ENCODE results near the gene PPP1R7.
"Not testable (repeated sequence)": the region's sequence is repeated elsewhere in the genome, so short reads cannot be mapped to it uniquely, and the experiment has no call there.

Gene PPP1R7

DNA sequence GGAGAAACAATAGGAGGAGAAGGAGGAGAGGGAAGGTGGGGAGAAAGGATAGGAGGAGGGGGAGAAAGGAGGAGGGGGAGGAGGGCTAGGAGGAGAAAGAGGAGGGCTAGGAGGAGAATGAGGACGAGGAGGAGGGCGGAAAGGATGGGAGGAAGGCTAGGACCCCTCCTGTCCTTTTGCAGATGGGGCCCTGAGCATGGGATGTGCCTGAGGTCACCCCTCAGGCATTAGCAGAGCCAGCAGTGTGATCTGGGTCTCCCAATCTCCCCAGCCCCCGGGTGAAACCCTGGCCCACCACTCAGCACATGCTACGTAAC, 37.6 kb downstream of the PPP1R7 start:
- peaks cover 15% of the 10 kb centered on the region; the same call in 1 of the 2 replicates for H3K4me1 ChIP-seq (ENCODE audit: control insufficient read depth, insufficient read depth, low read length)
- H3K9me3 ChIP-seq (ENCODE audit: control insufficient read depth, insufficient read depth, low read depth, low read length), result no peaks in the 10 kb centered on the region
- H3K9ac ChIP-seq (ENCODE audit: low read length), result no peak overlapping the region
- no peak overlapping the region for H3K4me3 ChIP-seq (ENCODE audit: low read depth, low read length)
- 0 out of 2 replicates have a peak, but pooled peaks cover under 1% of the 10 kb centered on the region for H3K36me3 ChIP-seq (ENCODE audit: control insufficient read depth, insufficient read depth, low read length)
- H3K27ac ChIP-seq (ENCODE audit: low read depth, low read length), result no peak overlapping the region
- no peaks in the 10 kb centered on the region for H3K27me3 ChIP-seq (ENCODE audit: control insufficient read depth, insufficient read depth, low read length)

GRCh38 chr2:241188361-241189092, 38.3 kb downstream of the PPP1R7 start, which contains the start of gene ANO7:
ANO7 (plus strand) TSS chr2:241188677; CDS start chr2:241190064, 1,387 bp downstream.
- Histone ChIP-seq H3K4me3 (ENCODE audit: low read depth, low read length) (no peak within 1 kb of the TSS), H3K9me3 (ENCODE audit: control insufficient read depth, insufficient read depth, low read depth, low read length) (no peaks in the 10 kb centered on the region), H3K27me3 (ENCODE audit: control insufficient read depth, insufficient read depth, low read length) (no peaks in the 10 kb centered on the region), H3K36me3 (ENCODE audit: control insufficient read depth, insufficient read depth, low read length) (no peaks in the 10 kb centered on the region), H3K9ac (ENCODE audit: low read length) (no peak within 1 kb of the TSS), H3K27ac (ENCODE audit: low read depth, low read length) (no peak within 1 kb of the TSS), H3K4me1 (ENCODE audit: control insufficient read depth, insufficient read depth, low read length) (peaks cover 15% of the 10 kb centered on the region; the same call in 1 of the 2 replicates)

DNA sequence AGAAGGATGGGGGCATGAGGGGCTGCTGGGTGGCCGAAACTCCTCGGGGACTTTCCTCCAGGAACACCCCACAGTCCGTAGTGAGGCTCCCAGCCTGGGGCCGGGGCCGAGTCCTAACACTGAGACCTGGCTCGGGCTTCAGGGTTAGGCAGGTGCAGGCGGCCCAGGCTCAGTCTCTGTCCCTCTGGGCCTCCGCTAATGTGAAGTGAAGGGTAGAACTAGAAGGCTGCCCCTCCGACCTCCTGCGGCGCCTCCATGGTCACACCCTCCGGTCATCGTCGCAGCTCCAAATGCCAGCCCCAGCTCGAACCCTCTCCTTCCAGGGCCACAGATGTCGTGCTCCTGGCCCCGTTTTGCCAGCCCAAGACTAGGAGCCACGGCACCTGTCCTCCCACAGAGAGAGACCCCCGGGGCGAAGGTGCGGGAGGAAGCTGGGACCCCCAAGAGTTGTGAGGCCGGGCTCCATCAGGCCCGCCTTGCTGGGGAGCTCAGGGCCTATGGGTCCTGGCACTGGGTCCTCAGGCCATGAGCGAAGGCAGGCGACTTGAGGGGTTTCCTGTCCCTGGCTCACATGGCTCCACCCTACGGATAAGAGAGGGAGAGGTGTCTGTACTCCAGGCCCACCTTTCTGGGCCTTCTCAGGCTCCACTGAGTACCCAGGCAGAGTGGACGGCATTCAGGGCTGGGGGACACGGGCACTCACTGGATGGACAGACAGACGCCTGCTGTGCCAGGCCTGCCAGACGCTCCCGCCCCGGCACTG, 39.0 kb downstream of the PPP1R7 start:
- no peaks in the 10 kb centered on the region for H3K9me3 ChIP-seq (ENCODE audit: control insufficient read depth, insufficient read depth, low read depth, low read length)
- peaks cover 15% of the 10 kb centered on the region; the same call in 1 of the 2 replicates for H3K4me1 ChIP-seq (ENCODE audit: control insufficient read depth, insufficient read depth, low read length)
- no peak overlapping the region for H3K27ac ChIP-seq (ENCODE audit: low read depth, low read length)
- H3K27me3 ChIP-seq (ENCODE audit: control insufficient read depth, insufficient read depth, low read length), result no peaks in the 10 kb centered on the region
- H3K9ac ChIP-seq (ENCODE audit: low read length), result no peak overlapping the region
- no peaks in the 10 kb centered on the region for H3K36me3 ChIP-seq (ENCODE audit: control insufficient read depth, insufficient read depth, low read length)
- no peak overlapping the region for H3K4me3 ChIP-seq (ENCODE audit: low read depth, low read length)

GRCh38 chr2:241189856-241190201, 39.6 kb downstream of the PPP1R7 start:
- H3K4me1 ChIP-seq (ENCODE audit: control insufficient read depth, insufficient read depth, low read length), result peaks cover 15% of the 10 kb centered on the region; the same call in 1 of the 2 replicates

GRCh38 chr2:241190291-241190981, 40.2 kb downstream of the PPP1R7 start:
- no peak overlapping the region for H3K27ac ChIP-seq (ENCODE audit: low read depth, low read length)
- H3K9ac ChIP-seq (ENCODE audit: low read length), result no peak overlapping the region
- no peaks in the 10 kb centered on the region for H3K36me3 ChIP-seq (ENCODE audit: control insufficient read depth, insufficient read depth, low read length)
- H3K4me3 ChIP-seq (ENCODE audit: low read depth, low read length), result no peak overlapping the region
- H3K4me1 ChIP-seq (ENCODE audit: control insufficient read depth, insufficient read depth, low read length), result peaks cover 15% of the 10 kb centered on the region; the same call in 1 of the 2 replicates
- no peaks in the 10 kb centered on the region for H3K9me3 ChIP-seq (ENCODE audit: control insufficient read depth, insufficient read depth, low read depth, low read length)
- no peaks in the 10 kb centered on the region for H3K27me3 ChIP-seq (ENCODE audit: control insufficient read depth, insufficient read depth, low read length)

More at GRCh38 chr2:241189856-241190201, 39.6 kb downstream of the PPP1R7 start:
- no peaks in the 10 kb centered on the region for H3K27me3 ChIP-seq (ENCODE audit: control insufficient read depth, insufficient read depth, low read length)
- no peak overlapping the region for H3K27ac ChIP-seq (ENCODE audit: low read depth, low read length)
- no peaks in the 10 kb centered on the region for H3K9me3 ChIP-seq (ENCODE audit: control insufficient read depth, insufficient read depth, low read depth, low read length)
- no peaks in the 10 kb centered on the region for H3K36me3 ChIP-seq (ENCODE audit: control insufficient read depth, insufficient read depth, low read length)
- H3K4me3 ChIP-seq (ENCODE audit: low read depth, low read length), result no peak overlapping the region
- H3K9ac ChIP-seq (ENCODE audit: low read length), result no peak overlapping the region

DNA sequence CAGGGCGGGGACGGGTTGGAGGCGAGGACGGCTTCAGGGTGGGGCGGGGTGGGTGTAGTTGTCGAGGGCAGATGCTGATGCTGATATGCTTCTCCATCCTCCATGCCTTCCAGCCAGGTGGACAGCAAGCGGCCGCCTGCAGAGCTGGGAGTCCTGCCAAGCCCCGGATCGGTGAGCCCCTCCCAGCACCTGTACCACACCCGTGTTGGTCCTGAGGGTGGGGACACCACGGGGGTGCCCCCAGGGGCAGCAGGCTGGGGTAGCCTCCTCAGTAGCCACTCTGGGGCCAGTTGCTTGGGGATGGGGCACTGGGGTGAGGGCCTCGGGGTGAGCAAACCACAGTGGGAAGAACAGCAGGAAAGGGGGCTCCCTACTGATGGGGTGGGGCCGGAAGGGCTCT, 40.8 kb downstream of the PPP1R7 start:
- H3K4me1 ChIP-seq (ENCODE audit: control insufficient read depth, insufficient read depth, low read length), result peaks cover 15% of the 10 kb centered on the region; the same call in 1 of the 2 replicates
- no peaks in the 10 kb centered on the region for H3K36me3 ChIP-seq (ENCODE audit: control insufficient read depth, insufficient read depth, low read length)
- H3K27me3 ChIP-seq (ENCODE audit: control insufficient read depth, insufficient read depth, low read length), result no peaks in the 10 kb centered on the region
- H3K4me3 ChIP-seq (ENCODE audit: low read depth, low read length), result no peak overlapping the region
- no peak overlapping the region for H3K9ac ChIP-seq (ENCODE audit: low read length)
- H3K9me3 ChIP-seq (ENCODE audit: control insufficient read depth, insufficient read depth, low read depth, low read length), result no peaks in the 10 kb centered on the region
- H3K27ac ChIP-seq (ENCODE audit: low read depth, low read length), result no peak overlapping the region

- H3K27ac ChIP-seq (ENCODE audit: low read depth, low read length), result no peak overlapping the region
- H3K4me3 ChIP-seq (ENCODE audit: low read depth, low read length), result no peak overlapping the region
- H3K4me1 ChIP-seq (ENCODE audit: control insufficient read depth, insufficient read depth, low read length), result peaks cover 4% of the 10 kb centered on the region; the same call in 1 of the 2 replicates
- no peaks in the 10 kb centered on the region for H3K36me3 ChIP-seq (ENCODE audit: control insufficient read depth, insufficient read depth, low read length)
- H3K27me3 ChIP-seq (ENCODE audit: control insufficient read depth, insufficient read depth, low read length), result no peaks in the 10 kb centered on the region
- no peak overlapping the region for H3K9ac ChIP-seq (ENCODE audit: low read length)
- H3K9me3 ChIP-seq (ENCODE audit: control insufficient read depth, insufficient read depth, low read depth, low read length), result no peaks in the 10 kb centered on the region
Observed at GRCh38 chr2:241193271-241193670, 43.0 kb downstream of the PPP1R7 start.

- no peaks in the 10 kb centered on the region for H3K9me3 ChIP-seq (ENCODE audit: control insufficient read depth, insufficient read depth, low read depth, low read length)
- no peaks in the 10 kb centered on the region for H3K36me3 ChIP-seq (ENCODE audit: control insufficient read depth, insufficient read depth, low read length)
- H3K9ac ChIP-seq (ENCODE audit: low read length), result no peak overlapping the region
- no peak overlapping the region for H3K4me3 ChIP-seq (ENCODE audit: low read depth, low read length)
- no peak overlapping the region for H3K27ac ChIP-seq (ENCODE audit: low read depth, low read length)
- no peaks in the 10 kb centered on the region for H3K27me3 ChIP-seq (ENCODE audit: control insufficient read depth, insufficient read depth, low read length)
- H3K4me1 ChIP-seq (ENCODE audit: control insufficient read depth, insufficient read depth, low read length), result no peaks in the 10 kb centered on the region
Observed at GRCh38 chr2:241194811-241195210, 44.5 kb downstream of the PPP1R7 start.

- Histone ChIP-seq H3K9ac (ENCODE audit: low read length) (no peak overlapping the region), H3K27ac (ENCODE audit: low read depth, low read length) (no peak overlapping the region), H3K36me3 (ENCODE audit: control insufficient read depth, insufficient read depth, low read length) (no peaks in the 10 kb centered on the region), H3K4me3 (ENCODE audit: low read depth, low read length) (no peak overlapping the region), H3K4me1 (ENCODE audit: control insufficient read depth, insufficient read depth, low read length) (no peaks in the 10 kb centered on the region), H3K9me3 (ENCODE audit: control insufficient read depth, insufficient read depth, low read depth, low read length) (no peaks in the 10 kb centered on the region), H3K27me3 (ENCODE audit: control insufficient read depth, insufficient read depth, low read length) (no peaks in the 10 kb centered on the region)
Observed at GRCh38 chr2:241195506-241196130, 45.4 kb downstream of the PPP1R7 start.

DNA sequence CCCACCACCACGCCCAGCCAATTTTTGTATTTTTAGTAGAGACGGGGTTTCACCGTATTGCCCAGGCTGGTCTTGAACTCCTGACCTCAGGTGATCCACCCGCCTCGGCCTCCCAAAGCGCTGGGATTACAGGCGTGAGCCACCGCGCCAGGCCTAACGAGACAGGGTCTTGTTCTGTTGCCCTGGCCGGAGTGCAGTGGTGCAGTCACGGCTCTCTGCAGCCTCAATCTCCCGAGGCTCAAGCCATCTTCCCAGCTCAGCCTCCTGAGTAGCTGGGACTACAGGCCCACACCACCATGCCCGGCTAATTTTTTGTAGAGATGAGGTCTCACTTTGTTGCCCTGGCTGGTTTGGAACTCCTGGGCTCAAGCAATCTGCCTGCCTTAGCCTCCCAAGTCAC, 47.0 kb downstream of the PPP1R7 start:
- not testable (repeated sequence) for H3K27me3 ChIP-seq (ENCODE audit: control insufficient read depth, insufficient read depth, low read length); H3K36me3 ChIP-seq (ENCODE audit: control insufficient read depth, insufficient read depth, low read length); H3K4me1 ChIP-seq (ENCODE audit: control insufficient read depth, insufficient read depth, low read length); H3K4me3 ChIP-seq (ENCODE audit: low read depth, low read length); H3K27ac ChIP-seq (ENCODE audit: low read depth, low read length); H3K9ac ChIP-seq (ENCODE audit: low read length); H3K9me3 ChIP-seq (ENCODE audit: control insufficient read depth, insufficient read depth, low read depth, low read length)

All from HUES6 (cell line).